ENCODE data around the gene EPHB1. TPM values are rescaled to one million over a fixed set of nuclear protein-coding genes. Genes with fewer than 3 reads are reported as not detected.

Gene EPHB1
- total RNA-seq, 1 donor, result 0.36 TPM

DNA sequence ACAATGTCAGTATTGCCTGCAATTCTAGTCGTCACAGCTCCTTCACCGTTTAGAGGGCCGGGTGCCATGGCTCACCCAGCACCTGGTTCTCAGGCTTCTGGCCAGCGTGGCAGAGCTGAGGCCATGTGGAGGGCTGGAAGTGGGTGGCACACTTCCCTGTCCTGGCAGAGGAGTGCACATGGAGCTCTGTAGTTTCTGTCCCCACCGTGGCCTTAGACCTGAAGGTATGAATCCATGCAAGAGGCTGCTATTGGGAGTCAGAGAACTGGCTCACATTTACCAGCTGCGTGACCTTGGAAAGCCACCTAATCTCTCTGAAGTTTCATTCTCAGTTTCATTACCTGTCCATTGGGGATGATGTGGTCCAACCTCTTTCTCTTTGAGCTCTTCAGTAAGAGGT is 22.2 kb downstream of the EPHB1 start:
- Histone ChIP-seq H3K79me2 (ENCODE audit: insufficient read depth, low read length) (no peaks in the 10 kb centered on the region), H3K4me2 (ENCODE audit: insufficient read depth, low read length) (no peak overlapping the region), H3K36me3 (ENCODE audit: insufficient read depth, low read length) (no peaks in the 10 kb centered on the region), H3K9me3 (ENCODE audit: low read depth, low read length) (no peaks in the 10 kb centered on the region), H4K20me1 (ENCODE audit: insufficient read depth, low read length) (no peaks in the 10 kb centered on the region), H3K27ac (ENCODE audit: low read depth, low read length) (no peak overlapping the region), H3K4me3 (ENCODE audit: insufficient read depth, low read length) (no peak overlapping the region), H2AFZ (ENCODE audit: low read length) (no peak overlapping the region), H3K27me3 (ENCODE audit: insufficient read depth, low read length) (no peaks in the 10 kb centered on the region), H3K4me1 (ENCODE audit: insufficient read depth, low read length) (no peaks in the 10 kb centered on the region)
- TF ChIP-seq, protein P1, sequence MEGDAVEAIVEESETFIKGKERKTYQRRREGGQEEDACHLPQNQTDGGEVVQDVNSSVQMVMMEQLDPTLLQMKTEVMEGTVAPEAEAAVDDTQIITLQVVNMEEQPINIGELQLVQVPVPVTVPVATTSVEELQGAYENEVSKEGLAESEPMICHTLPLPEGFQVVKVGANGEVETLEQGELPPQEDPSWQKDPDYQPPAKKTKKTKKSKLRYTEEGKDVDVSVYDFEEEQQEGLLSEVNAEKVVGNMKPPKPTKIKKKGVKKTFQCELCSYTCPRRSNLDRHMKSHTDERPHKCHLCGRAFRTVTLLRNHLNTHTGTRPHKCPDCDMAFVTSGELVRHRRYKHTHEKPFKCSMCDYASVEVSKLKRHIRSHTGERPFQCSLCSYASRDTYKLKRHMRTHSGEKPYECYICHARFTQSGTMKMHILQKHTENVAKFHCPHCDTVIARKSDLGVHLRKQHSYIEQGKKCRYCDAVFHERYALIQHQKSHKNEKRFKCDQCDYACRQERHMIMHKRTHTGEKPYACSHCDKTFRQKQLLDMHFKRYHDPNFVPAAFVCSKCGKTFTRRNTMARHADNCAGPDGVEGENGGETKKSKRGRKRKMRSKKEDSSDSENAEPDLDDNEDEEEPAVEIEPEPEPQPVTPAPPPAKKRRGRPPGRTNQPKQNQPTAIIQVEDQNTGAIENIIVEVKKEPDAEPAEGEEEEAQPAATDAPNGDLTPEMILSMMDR (IDR thresholded peaks at IDR 0.05; ENCODE audit: extremely low read depth, low read depth, low read length), result no peak
- DNase-seq (ENCODE audit: insufficient read length, low spot score, missing footprints), result no peak

DNA sequence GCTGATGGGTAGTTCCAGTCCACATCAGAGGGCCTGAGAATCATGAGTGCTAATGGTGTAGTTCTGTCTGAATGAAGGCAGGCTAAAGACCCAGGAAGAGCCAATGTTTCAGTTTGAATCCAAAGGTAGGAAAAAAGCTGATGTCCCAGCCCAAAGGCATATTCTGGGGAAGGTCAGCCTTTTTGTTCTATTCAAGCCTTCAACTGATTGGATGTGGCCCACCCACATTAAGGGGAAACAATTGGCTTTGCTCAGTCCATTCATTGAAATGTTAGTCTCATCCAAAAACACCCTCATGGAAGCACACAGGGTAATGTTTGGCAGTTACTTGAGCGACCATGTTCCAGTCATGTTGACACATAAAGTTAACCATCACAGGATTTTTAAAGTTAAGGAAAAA is 25.9 kb downstream of the EPHB1 start:
- no peak overlapping the region for H3K27ac ChIP-seq (ENCODE audit: low read depth, low read length)
- H4K20me1 ChIP-seq (ENCODE audit: insufficient read depth, low read length), result peaks cover 2% of the 10 kb centered on the region
- H3K36me3 ChIP-seq (ENCODE audit: insufficient read depth, low read length), result no peaks in the 10 kb centered on the region
- no peaks in the 10 kb centered on the region for H3K9me3 ChIP-seq (ENCODE audit: low read depth, low read length)
- H3K4me1 ChIP-seq (ENCODE audit: insufficient read depth, low read length), result no peaks in the 10 kb centered on the region
- TF ChIP-seq, protein P1 (IDR thresholded peaks at IDR 0.05; ENCODE audit: extremely low read depth, low read depth, low read length), result no peak
- H3K27me3 ChIP-seq (ENCODE audit: insufficient read depth, low read length), result no peaks in the 10 kb centered on the region
- H2AFZ ChIP-seq (ENCODE audit: low read length), result no peak overlapping the region
- H3K4me3 ChIP-seq (ENCODE audit: insufficient read depth, low read length), result no peak overlapping the region
- H3K79me2 ChIP-seq (ENCODE audit: insufficient read depth, low read length), result no peaks in the 10 kb centered on the region
- H3K4me2 ChIP-seq (ENCODE audit: insufficient read depth, low read length), result no peak overlapping the region
- no peak for DNase-seq (ENCODE audit: insufficient read length, low spot score, missing footprints)

DNA sequence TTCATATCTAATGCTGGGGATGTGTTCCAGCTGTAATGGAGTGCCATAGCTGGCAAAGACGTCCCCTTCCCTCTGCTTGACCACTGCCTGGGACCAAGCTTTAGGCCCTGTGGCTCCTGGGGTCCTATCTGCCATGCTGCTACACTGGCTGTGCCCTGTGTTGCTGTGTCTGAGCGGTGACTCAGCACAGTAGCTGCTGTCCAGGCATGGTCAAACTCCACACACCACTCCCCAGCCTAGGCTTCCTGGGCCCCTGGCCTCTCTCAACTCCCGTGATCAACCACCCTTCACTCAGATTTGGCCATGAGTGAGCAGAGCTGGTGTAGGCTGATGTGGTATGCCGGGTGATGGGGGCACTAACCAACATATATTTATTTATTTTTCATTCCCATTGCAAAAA is 27.0 kb downstream of the EPHB1 start:
- H3K27me3 ChIP-seq (ENCODE audit: insufficient read depth, low read length), result no peaks in the 10 kb centered on the region
- H2AFZ ChIP-seq (ENCODE audit: low read length), result no peak overlapping the region
- H3K9me3 ChIP-seq (ENCODE audit: low read depth, low read length), result no peaks in the 10 kb centered on the region
- H3K4me2 ChIP-seq (ENCODE audit: insufficient read depth, low read length), result no peak overlapping the region
- H3K27ac ChIP-seq (ENCODE audit: low read depth, low read length), result no peak overlapping the region
- H3K79me2 ChIP-seq (ENCODE audit: insufficient read depth, low read length), result no peaks in the 10 kb centered on the region
- peaks cover 2% of the 10 kb centered on the region for H4K20me1 ChIP-seq (ENCODE audit: insufficient read depth, low read length)
- H3K4me1 ChIP-seq (ENCODE audit: insufficient read depth, low read length), result no peaks in the 10 kb centered on the region
- H3K36me3 ChIP-seq (ENCODE audit: insufficient read depth, low read length), result no peaks in the 10 kb centered on the region
- DNase-seq (ENCODE audit: insufficient read length, low spot score, missing footprints), result no peak
- H3K4me3 ChIP-seq (ENCODE audit: insufficient read depth, low read length), result no peak overlapping the region
- TF ChIP-seq, protein P1 (IDR thresholded peaks at IDR 0.05; ENCODE audit: extremely low read depth, low read depth, low read length), result no peak

DNA sequence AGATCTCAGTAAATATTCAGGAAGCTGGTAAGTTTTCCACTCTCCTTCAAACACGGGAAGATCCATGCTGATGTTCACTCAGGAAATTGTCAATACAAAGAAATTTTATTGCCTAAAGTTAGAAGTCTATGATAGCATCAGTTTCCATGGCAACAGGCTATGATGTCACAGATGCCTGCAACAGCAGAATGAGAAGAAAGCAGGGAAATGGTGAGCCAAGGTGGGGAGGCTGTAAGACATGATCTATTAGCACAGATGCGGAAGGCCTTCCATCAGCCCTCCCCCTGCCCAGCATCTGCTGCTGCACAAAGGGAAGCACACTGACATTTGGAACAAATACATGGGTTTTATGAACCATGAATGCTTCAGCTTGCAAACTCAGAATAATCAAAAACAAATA is 28.6 kb downstream of the EPHB1 start:
- H3K27ac ChIP-seq (ENCODE audit: low read depth, low read length), result no peak overlapping the region
- H3K4me1 ChIP-seq (ENCODE audit: insufficient read depth, low read length), result no peaks in the 10 kb centered on the region
- no peak overlapping the region for H3K4me3 ChIP-seq (ENCODE audit: insufficient read depth, low read length)
- no peak for DNase-seq (ENCODE audit: insufficient read length, low spot score, missing footprints)
- TF ChIP-seq, protein P1 (IDR thresholded peaks at IDR 0.05; ENCODE audit: extremely low read depth, low read depth, low read length), result no peak
- H3K4me2 ChIP-seq (ENCODE audit: insufficient read depth, low read length), result no peak overlapping the region
- peaks cover 2% of the 10 kb centered on the region for H4K20me1 ChIP-seq (ENCODE audit: insufficient read depth, low read length)
- no peaks in the 10 kb centered on the region for H3K27me3 ChIP-seq (ENCODE audit: insufficient read depth, low read length)
- H3K36me3 ChIP-seq (ENCODE audit: insufficient read depth, low read length), result no peaks in the 10 kb centered on the region
- H3K9me3 ChIP-seq (ENCODE audit: low read depth, low read length), result no peaks in the 10 kb centered on the region
- no peak overlapping the region for H2AFZ ChIP-seq (ENCODE audit: low read length)
- H3K79me2 ChIP-seq (ENCODE audit: insufficient read depth, low read length), result no peaks in the 10 kb centered on the region

Data from osteoblast (primary cell).